Lower leg skin (tissue), 4 donors: ENCODE results near the gene NFASC. TPM values are rescaled to one million over a fixed set of nuclear protein-coding genes. Genes with fewer than 3 reads are reported as not detected.

ENCODE experiments used
- DNase-seq, 2 donors: peaks; one replicate each; pipeline ENCODE4 v3.0.0-alpha.2; 2019; ENCODE audit warnings: low spot score in 2 of 2
- H3K4me3 ChIP-seq: fragments of 200-600 bp; sonication (generic); 2 replicates; pipeline ENCODE4 v1.5.1; 2017; ENCODE audit warnings: mild to moderate bottlenecking, low read depth; ENCODE audit not compliant: poor library complexity, severe bottlenecking
- CTCF ChIP-seq, 3 donors: fragments of 450-650 bp; IDR thresholded peaks; one replicate each; pipeline ENCODE4 v1.5.1; 2016; ENCODE audit warnings: antibody characterized with exemption in 3 of 3, mild to moderate bottlenecking in 3 of 3, moderate library complexity in 2 of 3
- POLR2A ChIP-seq, 2 donors: fragments of 450-650 bp; IDR thresholded peaks; one replicate each; pipeline ENCODE4 v1.6.1; 2016 to 2017; ENCODE audit warnings: antibody characterized with exemption in 2 of 2, mild to moderate bottlenecking in 1 of 2, moderate library complexity in 1 of 2
- WGBS, 2 donors: methylation state at CpG; one replicate each; pipeline ENCODE4 v1.1.5; 2018; 5-methylcytosine and 5-hydroxymethylcytosine counted together
- intact Hi-C: fragments of 100-400 bp; cut with DNase I; formaldehyde crosslinking; loops from one replicate; pipeline ENCODE4 v1.15.0; 2023; ENCODE audit warnings: low total_unique reads
- total RNA-seq, 4 donors: library from RNA; depleted of rRNA; stranded (reverse); fragments of >200 nt; gene quantifications; one replicate each; pipeline ENCODE4 v1.1.0, GENCODE V29; 2016

NFASC gene
- total RNA-seq, 4 donors from 2014 or later, result 10.2 to 17.2 (median 14.2) TPM

GRCh38 chr1:204974327-204974726, 103.7 kb downstream of the NFASC start:
- intact Hi-C loops, result no loop called here
- TF ChIP-seq CTCF (IDR thresholded peaks at IDR 0.05) (no peak), POLR2A (IDR thresholded peaks at IDR 0.05) (no peak)
- DNase-seq, result no peak
- WGBS, 2 donors, result 68 to 74% methylated on average over 2 of the region's 2 CpGs
- no peak overlapping the region for H3K4me3 ChIP-seq

- WGBS, 2 donors, result 51 to 74% methylated on average over 11 to 12 of the region's 12 CpGs
- no peak overlapping the region for H3K4me3 ChIP-seq
- intact Hi-C loops, result no loop called here
- DNase-seq, result no peak
- TF ChIP-seq CTCF (IDR thresholded peaks at IDR 0.05), result no peak
- TF ChIP-seq POLR2A (IDR thresholded peaks at IDR 0.05), result no peak
Observed at GRCh38 chr1:204975021-204975420, 104.4 kb downstream of the NFASC start.

GRCh38 chr1:204975568-204976235, 105.0 kb downstream of the NFASC start:
- intact Hi-C loops, result no loop called here
- H3K4me3 ChIP-seq, result no peak overlapping the region
- DNase-seq, result peak in 1 of 2 donors; percentile 29
- WGBS, 2 donors, result 39 to 46% methylated on average over 8 of the region's 8 CpGs
- peak in 1 of 3 donors; percentile 61 for TF ChIP-seq CTCF (IDR thresholded peaks at IDR 0.05)
- no peak for TF ChIP-seq POLR2A (IDR thresholded peaks at IDR 0.05)

GRCh38 chr1:204976646-204977045, 106.0 kb downstream of the NFASC start:
- WGBS, 2 donors, result 94 to 95% methylated on average over 12 to 13 of the region's 13 CpGs
- H3K4me3 ChIP-seq, result no peak overlapping the region
- no peak for TF ChIP-seq POLR2A (IDR thresholded peaks at IDR 0.05)
- no peak for TF ChIP-seq CTCF (IDR thresholded peaks at IDR 0.05)
- DNase-seq, result no peak
- intact Hi-C loops, result no loop called here

GRCh38 chr1:204977318-204977717, 106.7 kb downstream of the NFASC start:
- no peak for TF ChIP-seq POLR2A (IDR thresholded peaks at IDR 0.05)
- no peak for TF ChIP-seq CTCF (IDR thresholded peaks at IDR 0.05)
- intact Hi-C loops, result no loop called here
- H3K4me3 ChIP-seq, result no peak overlapping the region
- no peak for DNase-seq
- 79 to 86% methylated on average over 8 of the region's 8 CpGs for WGBS, 2 donors

GRCh38 chr1:204978782-204979181, 108.1 kb downstream of the NFASC start:
- no peak overlapping the region for H3K4me3 ChIP-seq
- intact Hi-C loops, result no loop called here
- no peak for DNase-seq
- no peak for TF ChIP-seq CTCF (IDR thresholded peaks at IDR 0.05)
- no peak for TF ChIP-seq POLR2A (IDR thresholded peaks at IDR 0.05)
- 88 to 95% methylated on average over 8 to 14 of the region's 14 CpGs for WGBS, 2 donors
